Stimulated activated CD4-positive, alpha-beta T cell treated with anti-CD3 and anti-CD28 coated beads, Interleukin-15, amount 100 ng/mL, for 24 hours (primary cell): ENCODE results near the gene RHAG.

Source experiments
- DNase-seq: peaks from one replicate; pipeline ENCODE4 v3.0.0-alpha.2; 2020

The RHAG gene

GRCh38 chr6:49563006-49563886 lies 73.4 kb downstream of the RHAG start:
- DNase-seq = no peak

GRCh38 chr6:49558238-49558637 lies 78.4 kb downstream of the RHAG start:
- no peak for DNase-seq

GRCh38 chr6:49557177-49557576 lies 79.5 kb downstream of the RHAG start:
- no peak for DNase-seq

- no peak for DNase-seq
Measured at GRCh38 chr6:49556429-49556837, 80.2 kb downstream of the RHAG start.

GRCh38 chr6:49555951-49556350 lies 80.7 kb downstream of the RHAG start:
- no peak for DNase-seq
